EL (cell line): ENCODE results near the gene METTL27.
"Not testable (repeated sequence)": the region's sequence is repeated elsewhere in the genome, so short reads cannot be mapped to it uniquely, and the experiment has no call there.

ENCODE experiments used
- DNase-seq: peaks from one replicate; pipeline ENCODE4 v3.0.0-alpha.2; 2016

The METTL27 gene, protein sequence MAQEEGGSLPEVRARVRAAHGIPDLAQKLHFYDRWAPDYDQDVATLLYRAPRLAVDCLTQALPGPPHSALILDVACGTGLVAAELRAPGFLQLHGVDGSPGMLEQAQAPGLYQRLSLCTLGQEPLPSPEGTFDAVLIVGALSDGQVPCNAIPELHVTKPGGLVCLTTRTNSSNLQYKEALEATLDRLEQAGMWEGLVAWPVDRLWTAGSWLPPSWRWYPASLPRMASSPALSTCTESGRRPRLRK

GRCh38 chr7:73842067-73842976, at the start of gene METTL27:
Gene METTL27, minus strand, starts transcription at chr7:73842516. Its CDS starts 376 bp downstream, at chr7:73842140.
- DNase-seq, result peak; percentile 93

DNA sequence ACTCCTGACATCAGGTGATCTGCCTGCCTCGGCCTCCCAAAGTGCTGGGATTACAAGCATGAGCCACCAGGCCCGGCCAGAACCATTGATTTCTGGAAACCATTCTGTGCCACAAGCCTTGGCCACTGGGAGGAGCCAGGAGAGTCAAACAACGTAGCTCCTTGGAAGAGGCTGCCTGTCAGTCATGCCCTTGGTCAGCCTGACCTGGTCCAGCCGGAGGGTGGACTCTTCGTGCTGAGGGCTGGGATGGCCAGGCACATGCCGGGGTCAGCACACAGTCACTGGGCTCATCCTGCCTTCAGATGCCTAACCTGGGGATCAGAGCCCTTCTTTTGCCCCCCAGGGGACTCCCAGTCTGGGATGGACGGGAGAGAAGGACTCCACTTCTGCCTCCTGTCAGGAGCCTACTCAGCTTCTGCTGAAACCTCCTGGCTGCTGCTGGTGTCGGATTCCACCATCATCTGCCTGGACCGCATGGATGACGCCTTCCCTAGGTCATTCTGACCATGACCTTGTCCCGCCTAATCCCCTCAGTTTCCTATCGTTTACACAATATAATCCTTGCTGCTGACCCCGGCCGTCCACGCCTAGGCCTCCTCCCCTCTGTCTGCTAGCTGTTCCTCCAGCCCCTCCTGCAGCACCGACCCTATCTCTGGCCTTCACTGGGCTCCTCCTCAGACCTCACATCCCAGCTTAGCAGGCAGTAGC, 49.0 kb upstream of the METTL27 start:
- DNase-seq, result no peak

GRCh38 chr7:73890555-73891147, 48.3 kb upstream of the METTL27 start:
- no peak for DNase-seq

DNA sequence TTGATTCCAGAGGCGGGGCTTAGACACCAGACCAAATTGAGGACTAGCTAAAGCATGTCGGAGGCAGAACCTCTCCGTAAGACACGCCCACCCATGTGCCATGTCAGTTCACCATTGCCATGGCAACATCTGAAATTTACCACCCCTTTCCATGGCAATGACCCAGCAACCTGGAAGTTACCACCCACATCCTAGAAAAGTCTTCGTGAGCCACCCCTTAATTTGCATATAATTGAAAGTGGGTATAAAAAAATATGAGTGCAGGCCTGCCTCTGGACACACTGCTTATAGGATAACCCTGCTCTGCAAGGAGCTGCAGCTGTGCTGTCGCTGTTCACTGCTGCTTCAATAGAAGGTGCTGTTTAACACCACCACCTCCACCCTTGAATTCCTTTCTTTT, 46.6 kb upstream of the METTL27 start:
- DNase-seq, result no peak

DNA sequence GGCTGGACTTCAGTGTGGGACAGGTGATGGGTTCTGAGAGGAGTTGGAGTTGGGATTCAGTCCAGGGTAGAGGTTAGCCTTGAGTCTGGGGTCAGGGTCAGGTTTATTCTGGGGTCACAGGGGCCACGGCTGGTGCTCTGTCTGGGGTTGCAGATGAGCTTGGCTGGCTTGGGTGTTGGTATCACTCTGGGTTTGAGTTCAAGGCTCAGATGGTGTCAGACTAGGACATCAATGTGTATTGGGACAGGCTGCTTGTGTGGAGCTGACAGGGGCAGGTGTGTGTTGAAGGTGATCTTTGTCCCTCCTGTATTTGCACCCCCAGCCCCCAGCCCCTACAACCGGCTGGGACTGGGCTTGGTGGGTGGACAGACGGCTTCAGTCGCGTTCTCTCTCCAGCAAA, 45.4 kb upstream of the METTL27 start:
- DNase-seq, result no peak

- peak; percentile 71 for DNase-seq
Observed at GRCh38 chr7:73885975-73886798, 43.9 kb upstream of the METTL27 start.

DNA sequence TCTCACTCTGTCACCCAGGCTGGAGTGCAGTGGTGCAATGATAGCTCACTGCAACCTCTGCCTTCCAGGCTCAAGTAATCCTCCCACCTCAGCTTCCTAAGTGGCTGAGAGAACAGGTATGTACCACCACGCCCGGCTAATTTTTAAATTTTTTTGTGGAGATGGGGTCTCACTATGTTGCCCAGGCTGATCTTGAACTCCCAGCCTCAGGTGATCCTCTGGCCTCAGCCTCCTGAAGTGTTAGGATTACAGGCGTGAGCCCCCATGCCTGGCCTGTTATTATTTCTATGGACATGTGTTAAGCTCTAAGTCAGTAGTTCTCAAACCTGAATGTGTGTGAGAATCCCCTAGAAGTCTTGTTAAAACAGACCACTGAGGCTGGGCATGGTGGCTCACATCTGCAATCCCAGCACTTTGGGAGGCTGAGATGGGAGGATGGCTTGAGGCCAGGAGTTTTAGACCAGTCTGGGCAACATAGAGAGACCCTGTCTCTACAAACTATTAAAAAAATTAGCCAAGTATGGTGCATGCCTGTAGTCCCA, 43.2 kb upstream of the METTL27 start:
- no peak for DNase-seq

- not testable (repeated sequence) for DNase-seq
Observed at GRCh38 chr7:73884867-73885422, 42.6 kb upstream of the METTL27 start.

DNA sequence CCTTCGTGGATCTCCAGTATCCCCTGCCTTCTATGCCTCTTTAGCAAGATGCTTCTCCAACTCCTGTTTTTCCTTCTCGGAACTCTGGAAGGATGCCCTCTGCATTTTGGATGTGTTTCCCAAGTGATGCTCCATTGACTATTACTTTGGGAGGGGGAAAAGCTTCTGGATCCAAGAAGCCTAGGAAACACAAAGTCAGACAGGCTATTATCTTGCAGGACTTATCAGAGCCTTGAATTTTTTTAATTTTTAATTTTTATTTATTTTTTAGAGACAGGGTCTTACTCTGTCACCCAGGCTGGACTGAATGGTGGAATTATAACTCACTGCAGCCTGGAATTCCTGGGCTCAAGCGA, 39.7 kb upstream of the METTL27 start:
- DNase-seq, result no peak

DNA sequence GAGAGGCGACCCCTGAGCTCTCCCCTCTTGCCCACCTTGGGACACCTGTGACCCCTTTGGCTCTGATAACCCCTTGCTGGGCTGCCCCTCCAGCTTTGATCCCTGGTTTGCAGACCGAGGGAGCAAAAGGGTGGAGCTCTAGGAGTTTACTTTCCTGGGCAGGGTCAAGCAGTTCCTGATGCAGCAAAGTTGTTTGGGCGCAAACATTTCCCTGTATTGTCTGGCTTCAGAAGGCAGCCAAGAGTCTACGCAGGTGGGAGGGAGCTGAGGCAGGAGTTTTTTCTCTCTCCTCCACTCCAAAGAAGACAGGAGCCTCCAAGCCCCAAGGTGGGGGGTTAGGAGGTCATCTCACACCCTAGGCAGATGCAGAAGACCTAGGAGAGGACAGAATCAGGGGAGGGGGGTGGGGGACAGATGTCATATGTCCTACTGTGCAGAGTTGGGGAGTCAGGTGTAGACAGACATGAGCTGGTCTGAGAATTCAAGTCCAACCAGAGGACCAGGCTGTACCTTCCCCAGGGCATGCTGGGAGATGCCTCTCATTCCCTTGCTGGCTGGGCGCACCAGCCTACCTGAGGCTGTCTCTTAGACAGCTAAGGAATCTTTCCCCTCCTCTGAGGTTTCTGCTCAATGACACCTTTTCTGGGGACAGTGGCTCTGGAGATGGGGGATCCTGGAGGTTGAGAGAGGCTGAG, 39.2 kb upstream of the METTL27 start:
- no peak for DNase-seq

DNA sequence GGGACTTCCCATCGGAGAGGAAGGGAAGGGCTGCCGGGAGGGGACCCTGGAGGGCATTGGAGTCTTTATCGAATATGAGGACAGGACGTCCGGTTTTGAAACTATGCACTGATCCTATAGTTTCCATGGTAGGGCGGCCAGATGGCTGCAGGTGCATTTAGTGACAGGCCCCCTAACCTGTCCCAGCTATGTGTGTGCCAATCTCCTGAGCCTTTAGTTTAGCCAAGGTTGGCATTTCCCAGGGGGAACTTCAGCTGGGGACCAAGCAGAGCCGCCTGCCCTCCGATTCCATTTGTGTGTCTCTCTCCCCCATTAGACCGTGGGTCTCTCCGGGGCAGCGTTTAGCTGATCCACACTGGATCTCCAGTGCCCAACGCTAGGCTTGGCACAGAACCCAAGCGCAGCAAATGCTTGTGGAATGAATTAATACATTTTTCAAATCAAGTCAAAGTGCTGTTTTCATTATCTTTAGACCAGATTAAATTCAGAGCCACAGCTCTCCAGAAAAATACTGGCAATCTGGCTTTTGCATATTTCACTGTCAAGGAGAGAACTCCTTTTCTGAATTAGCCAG, 38.5 kb upstream of the METTL27 start:
- DNase-seq, result no peak

DNA sequence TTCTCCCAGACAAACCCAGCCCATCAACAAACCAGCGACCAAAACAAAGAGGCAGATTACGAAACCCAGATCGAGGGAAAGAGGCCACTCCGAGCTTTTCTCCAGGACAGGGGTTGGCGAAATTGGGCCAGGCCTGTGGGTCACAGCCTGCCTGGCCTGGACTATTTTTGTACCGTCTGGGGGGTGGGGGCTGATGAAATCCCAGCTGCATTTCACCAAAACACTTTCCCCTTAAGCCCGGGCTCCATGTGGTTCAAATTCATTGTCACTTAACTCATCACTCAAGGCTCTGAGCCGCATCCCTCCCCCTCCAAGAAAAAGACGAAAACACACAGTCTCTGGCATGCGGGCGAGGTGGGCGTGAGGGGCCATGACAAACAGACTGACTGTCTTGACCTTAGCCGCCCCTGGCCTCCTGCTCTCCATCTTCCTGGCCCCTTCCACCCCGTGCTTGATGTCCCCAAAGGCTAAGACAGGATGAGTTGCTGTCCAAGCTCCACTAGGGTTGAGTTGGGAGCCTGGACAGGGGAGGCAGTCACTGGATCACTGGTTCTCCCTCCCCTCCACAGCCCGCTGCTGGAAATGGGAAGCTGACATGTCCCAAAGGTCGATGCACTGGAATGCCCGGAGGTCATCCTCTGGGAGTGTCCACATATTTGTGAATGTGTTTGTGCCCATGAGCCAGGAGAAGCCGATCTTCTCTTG, 37.8 kb upstream of the METTL27 start:
- DNase-seq, result peak; percentile 60

GRCh38 chr7:73876973-73877372, 34.7 kb upstream of the METTL27 start:
- DNase-seq, result no peak

DNA sequence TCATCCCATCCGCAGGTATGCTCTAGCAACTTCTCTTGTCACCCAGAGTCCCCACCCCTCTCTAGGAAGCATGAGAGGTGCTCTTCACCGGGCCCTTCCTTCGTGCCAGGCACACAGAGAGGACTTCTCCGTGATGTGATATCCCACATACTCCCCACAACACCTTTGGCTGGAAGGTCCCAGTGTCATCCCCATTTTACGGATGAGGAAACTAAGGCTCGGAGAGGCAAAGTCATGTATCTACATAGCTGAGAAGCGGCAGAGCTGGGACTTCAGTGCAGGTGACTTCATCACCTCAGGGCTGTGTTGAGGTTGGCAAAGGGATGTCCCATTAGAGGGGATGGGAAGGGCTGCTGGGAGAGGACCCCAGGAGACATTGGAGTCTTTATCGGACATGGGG, 34.0 kb upstream of the METTL27 start:
- no peak for DNase-seq

DNA sequence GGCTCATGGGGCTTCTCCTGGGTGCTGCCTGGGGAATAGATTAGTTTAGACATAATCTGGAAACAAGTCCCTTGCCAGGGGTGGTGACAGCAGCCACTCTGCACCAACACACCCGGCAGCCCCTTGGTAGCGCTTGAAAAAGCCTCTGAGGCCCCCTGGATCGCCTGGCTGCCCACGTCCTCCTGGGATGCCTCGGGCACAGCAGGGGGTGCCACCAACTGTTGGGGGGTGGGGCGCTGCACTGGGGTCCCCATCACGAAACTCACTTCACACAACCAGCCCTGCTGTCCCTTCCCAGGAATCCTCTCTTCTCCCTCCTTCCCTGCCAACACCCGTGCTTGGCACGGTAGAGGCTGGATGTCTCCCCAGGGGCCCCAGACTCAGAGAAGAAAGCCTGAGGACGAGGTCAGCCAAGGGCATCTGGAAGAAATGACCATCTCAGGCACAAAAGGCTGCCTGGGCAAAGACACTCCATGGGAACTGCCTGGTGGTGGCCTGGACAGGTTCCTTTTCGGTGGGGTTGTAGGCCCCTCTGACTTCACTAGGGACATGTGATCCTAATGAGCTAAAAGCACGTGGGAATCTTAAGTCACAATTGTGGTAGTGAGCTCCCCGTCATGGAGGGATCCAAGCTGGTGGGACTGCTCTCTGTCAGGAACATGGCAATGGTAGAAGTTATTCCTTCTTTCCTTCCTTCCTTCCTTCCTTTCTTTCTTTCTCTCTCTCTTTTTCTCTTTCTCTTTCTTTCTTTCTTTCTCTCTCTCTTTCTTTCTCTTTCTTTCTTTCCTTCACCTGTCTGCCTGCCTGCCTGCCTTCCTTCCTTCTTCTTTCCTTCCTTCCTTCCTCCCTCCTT, 30.0 kb upstream of the METTL27 start:
- DNase-seq, result no peak

DNA sequence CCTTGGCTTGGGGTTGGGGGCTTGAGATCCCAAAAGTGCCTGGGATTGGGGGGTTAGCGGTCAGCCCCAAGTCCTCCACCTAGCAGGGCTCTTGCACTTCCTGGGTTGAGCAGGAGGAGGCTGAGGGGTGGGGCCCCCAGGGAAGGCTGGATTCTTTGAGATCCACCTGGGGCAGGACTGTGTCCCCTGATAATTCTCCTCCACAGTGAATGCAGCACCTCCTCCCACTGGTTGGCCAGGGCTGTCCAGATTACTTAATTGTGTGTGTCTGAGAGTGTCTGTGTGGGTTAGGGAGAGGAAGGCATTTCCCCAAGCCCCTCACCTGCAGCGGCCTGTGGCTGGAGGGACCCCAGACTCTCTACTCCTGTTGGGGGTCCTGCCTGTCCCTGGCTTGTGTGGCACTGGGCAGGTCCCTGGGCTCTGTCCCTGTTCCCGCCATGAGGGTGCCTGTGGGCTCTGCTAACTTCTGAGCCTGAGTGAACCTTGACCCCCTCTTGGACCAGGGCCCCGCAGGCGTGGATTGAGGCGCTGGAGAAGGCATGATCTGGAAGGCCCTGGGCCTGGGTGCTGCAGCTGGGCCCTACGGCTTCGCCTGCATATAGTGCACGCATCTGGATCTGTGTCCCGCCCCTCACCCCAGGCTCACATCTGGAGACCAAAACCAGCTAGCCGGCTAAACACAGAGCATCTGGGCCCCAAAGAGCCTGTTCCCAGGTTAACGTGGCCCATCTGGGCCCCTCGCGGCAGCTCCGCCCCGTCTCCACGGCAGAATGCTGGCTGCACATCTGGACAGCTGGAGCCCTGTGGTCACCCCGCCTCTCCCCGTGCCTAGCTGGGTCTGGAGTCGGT, 29.1 kb upstream of the METTL27 start:
- no peak for DNase-seq

DNA sequence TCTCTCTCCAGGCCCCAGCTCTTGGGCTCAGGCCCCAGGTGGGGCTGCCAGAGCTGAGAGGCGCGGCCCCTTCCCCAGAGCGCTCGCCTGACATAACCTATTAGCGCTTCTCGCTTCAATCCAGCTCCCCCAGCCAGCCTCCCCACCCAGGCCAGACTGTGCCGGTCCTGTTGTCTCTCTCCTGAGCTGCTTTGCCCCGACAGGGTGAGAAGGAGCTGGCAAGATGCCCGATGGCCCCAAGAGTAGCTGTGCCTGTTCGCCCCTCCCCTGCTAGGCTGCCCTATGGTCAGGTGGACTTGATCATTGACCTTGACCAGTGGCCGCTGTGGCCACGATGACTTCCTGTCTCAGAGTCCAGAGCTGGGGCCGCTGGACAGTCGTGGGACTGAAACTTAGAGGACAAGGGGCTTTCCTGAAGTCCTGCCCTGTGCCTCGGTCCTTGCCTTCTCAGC, 27.8 kb upstream of the METTL27 start:
- no peak for DNase-seq
